ENCODE results near the gene RAC3. TPM values are rescaled to one million over a fixed set of nuclear protein-coding genes. Genes with fewer than 3 reads are reported as not detected.

Gene RAC3
- total RNA-seq, 1 experiment from 2014 or later: 84.8 TPM

- H3K4me3 Mint-ChIP-seq: no peak overlapping the region
- H3K27ac Mint-ChIP-seq: no peak overlapping the region; a peak in 1 of 7 replicates
- H2BK15ac ChIP-seq (ENCODE audit: low read depth, low read length): no peak overlapping the region
- no peak for DNase-seq
- no peaks in the 10 kb centered on the region for H3K23me2 ChIP-seq (ENCODE audit: insufficient read length, low read depth, low read length, poor library complexity, severe bottlenecking)
- no peaks in the 10 kb centered on the region for H3K9me3 Mint-ChIP-seq
- H4K8ac ChIP-seq (replicated peaks; ENCODE audit: insufficient read length, low read depth, low read length): no peak overlapping the region
- no peak overlapping the region for H3T11ph ChIP-seq (ENCODE audit: low read length)
- H3K4me1 ChIP-seq (ENCODE audit: insufficient read depth, low read length): no peaks in the 10 kb centered on the region
- no peak overlapping the region for H2BK20ac ChIP-seq (ENCODE audit: low read depth, low read length, poor library complexity, severe bottlenecking)
- no peak overlapping the region for H2AK5ac ChIP-seq (ENCODE audit: insufficient read length, low read length)
- no peak overlapping the region for H3K14ac ChIP-seq (ENCODE audit: insufficient read depth, low read length)
- no peak overlapping the region for H3K18ac ChIP-seq (ENCODE audit: insufficient read length, low read depth, low read length)
- H3K9ac ChIP-seq (ENCODE audit: extremely low read depth, insufficient read length, low read length): no peak overlapping the region
- no peaks in the 10 kb centered on the region for H3K79me2 ChIP-seq (ENCODE audit: insufficient read depth, low read length)
- TF ChIP-seq CTCF (conservative IDR thresholded peaks at IDR 0.05): no peak
- no peak overlapping the region for H3K23ac ChIP-seq (ENCODE audit: insufficient read length, low read depth, low read length)
- H3K79me1 ChIP-seq (ENCODE audit: insufficient read depth, low read depth, low read length, poor library complexity, severe bottlenecking): no peaks in the 10 kb centered on the region
- no peak overlapping the region for H3K4me2 ChIP-seq (ENCODE audit: insufficient read depth, insufficient read length, low read length)
- no peaks in the 10 kb centered on the region for H4K20me1 ChIP-seq (ENCODE audit: control insufficient read depth, insufficient read depth, insufficient read length)
- H3K27ac ChIP-seq (ENCODE audit: insufficient read length, low read depth, low read length): no peak overlapping the region
- H3K36me3 Mint-ChIP-seq (ENCODE audit: insufficient read depth in 1 of 3, low read depth in 3 of 3): no peaks in the 10 kb centered on the region
- 0 out of 4 replicates have a peak, but pooled peaks cover 0 to 2% of the 10 kb centered on the region in 2 experiments for H3K4me1 Mint-ChIP-seq
- H3K4ac ChIP-seq (ENCODE audit: low read depth, low read length): no peak overlapping the region
- H3K9me3 ChIP-seq (ENCODE audit: control insufficient read depth, low read depth, low read length): no peaks in the 10 kb centered on the region
- H2BK5ac ChIP-seq (ENCODE audit: insufficient read length, low read length): no peak overlapping the region
- no peak overlapping the region for H4K91ac ChIP-seq (ENCODE audit: insufficient read length, low read depth, low read length)
- no peaks in the 10 kb centered on the region; the same call in 1 of the 2 replicates for H3K27me3 Mint-ChIP-seq (ENCODE audit: low read depth)
- H2BK12ac ChIP-seq (ENCODE audit: insufficient read length, low read depth, low read length): no peak overlapping the region
- H3K56ac ChIP-seq (ENCODE audit: insufficient read length, low read depth, low read length): no peak overlapping the region
- no peaks in the 10 kb centered on the region for H3K27me3 ChIP-seq (ENCODE audit: insufficient read depth, low read length)
- no peak overlapping the region for H2AFZ ChIP-seq (ENCODE audit: low read length)
- no peak overlapping the region for H2BK120ac ChIP-seq (ENCODE audit: low read depth, low read length, poor library complexity, severe bottlenecking)
- WGBS (ENCODE audit: extremely low coverage, insufficient read length, low lambda C conversion rate): no CpG with 5 or more reads among the region's 39 CpGs
- no peak overlapping the region for H4K5ac ChIP-seq (ENCODE audit: insufficient read length, low read depth, low read length)
Measured at GRCh38 chr17:82010575-82011525, 20.6 kb upstream of the RAC3 start.

All from H9 (cell line).